Astrocyte of the spinal cord (primary cell): ENCODE results near the gene TAX1BP1.

Source experiments
- DNase-seq: peaks from one replicate; pipeline ENCODE4 v3.0.0; 2011; ENCODE audit warnings: low read depth, low spot score
- H3K4me3 ChIP-seq: 2 replicates; pipeline ENCODE4 v1.5.1; 2011; ENCODE audit warnings: low read depth, mild to moderate bottlenecking, low read length, moderate library complexity
- CTCF ChIP-seq: IDR thresholded peaks from 2 replicates; pipeline ENCODE4 v1.5.1; 2012; ENCODE audit warnings: low read depth, mild to moderate bottlenecking, low read length, inconsistent platforms
- in situ Hi-C: cut with HindIII; loops from 2 replicates; pipeline ENCODE4 v1.10.0; 2017; ENCODE audit warnings: low sequenced_read_pairs

Gene TAX1BP1

GRCh38 chr7:27771111-27771510 is 31.1 kb downstream of the TAX1BP1 start:
- DNase-seq, result no peak
- no peak overlapping the region for H3K4me3 ChIP-seq
- in situ Hi-C loops, result no loop called here
- no peak for TF ChIP-seq CTCF

- H3K4me3 ChIP-seq, result no peak overlapping the region
- in situ Hi-C loops, result no loop called here
- TF ChIP-seq CTCF, result peak; percentile 71
- peak; percentile 44 for DNase-seq
Measured at GRCh38 chr7:27774717-27775328, 34.9 kb downstream of the TAX1BP1 start.

- in situ Hi-C loops, result no loop called here
- no peak for DNase-seq
- no peak overlapping the region for H3K4me3 ChIP-seq
- no peak for TF ChIP-seq CTCF
Measured at GRCh38 chr7:27775782-27776181, 35.8 kb downstream of the TAX1BP1 start.

GRCh38 chr7:27777662-27778061 is 37.7 kb downstream of the TAX1BP1 start:
- no peak for TF ChIP-seq CTCF
- in situ Hi-C loops, result no loop called here
- DNase-seq, result no peak
- no peak overlapping the region for H3K4me3 ChIP-seq

GRCh38 chr7:27779873-27780272 is 39.9 kb downstream of the TAX1BP1 start:
- DNase-seq, result no peak

GRCh38 chr7:27781188-27781587 is 41.2 kb downstream of the TAX1BP1 start:
- DNase-seq, result no peak
- in situ Hi-C loops, result no loop called here
- TF ChIP-seq CTCF, result no peak
- no peak overlapping the region for H3K4me3 ChIP-seq

More at GRCh38 chr7:27779873-27780272, 39.9 kb downstream of the TAX1BP1 start:
- TF ChIP-seq CTCF, result no peak
- H3K4me3 ChIP-seq, result no peak overlapping the region
- in situ Hi-C loops, result no loop called here
